ENCODE measurements around the gene DCLRE1A.

- no peak for TF ChIP-seq CTCF (IDR thresholded peaks at IDR 0.05)
- TF ChIP-seq POLR2A (IDR thresholded peaks at IDR 0.05) = no peak
Observed at GRCh38 chr10:113820507-113820906, 33.4 kb downstream of the DCLRE1A start.

All from tibial nerve (tissue), 3 donors.